GM13977 (cell line): ENCODE measurements around the gene GALNT13.

Experiments
- DNase-seq: peaks from one replicate; pipeline ENCODE4 v3.0.0; 2012; ENCODE audit warnings: low spot score
- in situ Hi-C: fragments of 300-500 bp; cut with MboI; formaldehyde crosslinking; loops from one replicate; pipeline ENCODE4 v1.12.0; 2022; ENCODE audit warnings: low sequenced_read_pairs, low pct_unique_long_range_greater_than_20kb, mixed read lengths, inconsistent platforms; ENCODE audit not compliant: unreplicated experiment
- TF ChIP-seq, protein P1 (sequence below): IDR thresholded peaks from 2 replicates; pipeline ENCODE4 v1.5.1; 2012; ENCODE audit warnings: mild to moderate bottlenecking, control low read depth; ENCODE audit not compliant: insufficient read depth; ENCODE audit errors: extremely low read depth, missing control alignments

The GALNT13 gene

DNA sequence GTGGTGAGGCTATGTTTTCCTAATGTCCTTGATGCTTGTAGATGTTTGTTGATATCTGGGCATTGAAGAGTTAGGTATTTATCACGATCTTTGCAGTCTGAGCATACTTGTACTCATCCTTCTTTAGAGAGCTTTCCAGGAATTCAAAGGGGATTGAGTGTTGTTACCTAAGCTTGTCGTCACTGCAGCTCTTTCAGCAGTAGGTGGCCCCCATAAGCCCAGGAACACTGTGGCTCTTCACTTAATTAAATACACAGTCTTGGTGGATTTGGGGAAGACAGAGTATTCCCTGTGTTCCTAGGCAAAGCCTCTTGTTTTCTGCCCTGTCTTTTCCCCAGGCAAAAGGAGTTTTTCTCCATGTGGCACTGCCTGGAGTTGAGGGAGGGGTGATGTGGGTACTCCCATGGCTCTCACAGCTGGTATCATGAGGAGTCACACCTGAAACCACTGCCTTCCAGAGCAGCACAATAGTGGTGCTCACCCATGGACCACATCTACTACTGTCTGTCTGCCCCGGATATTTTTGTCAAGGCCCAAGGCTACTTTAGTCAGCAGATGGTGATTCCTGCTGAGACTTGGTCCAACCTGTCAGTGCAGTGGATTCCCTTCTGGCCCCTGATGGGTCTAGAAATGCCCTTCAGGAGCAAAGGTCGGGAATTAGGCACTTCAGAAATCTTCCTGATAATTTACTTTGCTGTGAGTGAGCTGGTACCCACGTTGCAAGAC lies 95.7 kb downstream of the GALNT13 start:
- in situ Hi-C loops: no loop called here
- no peak for DNase-seq
- TF ChIP-seq, protein P1, sequence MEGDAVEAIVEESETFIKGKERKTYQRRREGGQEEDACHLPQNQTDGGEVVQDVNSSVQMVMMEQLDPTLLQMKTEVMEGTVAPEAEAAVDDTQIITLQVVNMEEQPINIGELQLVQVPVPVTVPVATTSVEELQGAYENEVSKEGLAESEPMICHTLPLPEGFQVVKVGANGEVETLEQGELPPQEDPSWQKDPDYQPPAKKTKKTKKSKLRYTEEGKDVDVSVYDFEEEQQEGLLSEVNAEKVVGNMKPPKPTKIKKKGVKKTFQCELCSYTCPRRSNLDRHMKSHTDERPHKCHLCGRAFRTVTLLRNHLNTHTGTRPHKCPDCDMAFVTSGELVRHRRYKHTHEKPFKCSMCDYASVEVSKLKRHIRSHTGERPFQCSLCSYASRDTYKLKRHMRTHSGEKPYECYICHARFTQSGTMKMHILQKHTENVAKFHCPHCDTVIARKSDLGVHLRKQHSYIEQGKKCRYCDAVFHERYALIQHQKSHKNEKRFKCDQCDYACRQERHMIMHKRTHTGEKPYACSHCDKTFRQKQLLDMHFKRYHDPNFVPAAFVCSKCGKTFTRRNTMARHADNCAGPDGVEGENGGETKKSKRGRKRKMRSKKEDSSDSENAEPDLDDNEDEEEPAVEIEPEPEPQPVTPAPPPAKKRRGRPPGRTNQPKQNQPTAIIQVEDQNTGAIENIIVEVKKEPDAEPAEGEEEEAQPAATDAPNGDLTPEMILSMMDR: no peak

- in situ Hi-C loops: no loop called here
- TF ChIP-seq, protein P1: no peak
- DNase-seq: no peak
Observed at GRCh38 chr2:153971250-153971649, 99.5 kb downstream of the GALNT13 start.

- in situ Hi-C loops: no loop called here
- DNase-seq: no peak
- TF ChIP-seq, protein P1: no peak
Observed at GRCh38 chr2:153971855-153972254, 100.1 kb downstream of the GALNT13 start.

DNA sequence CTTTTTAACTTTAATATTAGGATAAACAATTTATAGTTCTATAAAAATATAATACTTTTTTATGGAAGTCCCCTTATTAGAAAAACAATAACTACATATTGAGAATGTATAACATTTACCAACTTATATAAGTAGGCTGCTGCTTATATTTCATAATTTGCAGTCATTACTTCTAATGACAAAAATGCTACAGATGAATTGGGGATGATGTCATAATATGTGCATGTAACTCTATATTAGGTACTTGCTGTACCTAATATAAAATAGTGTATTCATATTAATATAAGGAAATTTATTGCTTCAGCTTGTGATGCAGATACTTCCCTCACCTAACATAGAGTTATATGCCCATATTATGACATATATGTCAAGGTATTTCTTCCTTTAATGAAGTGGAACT lies 100.7 kb downstream of the GALNT13 start:
- TF ChIP-seq, protein P1: no peak
- DNase-seq: no peak
- in situ Hi-C loops: no loop called here

GRCh38 chr2:153986488-153987229 lies 114.9 kb downstream of the GALNT13 start:
- in situ Hi-C loops: no loop called here
- TF ChIP-seq, protein P1: no peak
- no peak for DNase-seq

GRCh38 chr2:153990771-153991170 lies 119.0 kb downstream of the GALNT13 start:
- TF ChIP-seq, protein P1: no peak
- no peak for DNase-seq
- in situ Hi-C loops: no loop called here
